ENCODE results near the gene ARPIN. TPM values are rescaled to one million over a fixed set of nuclear protein-coding genes. Genes with fewer than 3 reads are reported as not detected.

Gene ARPIN
- total and polyA plus RNA-seq, 10 of the 15 experiments (the other 5 are each of a cell fraction or from before 2014, with no cell fraction given), result 0.02 to 0.04 TPM; not detected in 8

- no peak for TF ChIP-seq ZNF384 (IDR thresholded peaks at IDR 0.05; ENCODE audit: borderline replicate concordance, low read depth, low read length)
- no peak for TF ChIP-seq CUX1 (IDR thresholded peaks at IDR 0.05; ENCODE audit: insufficient replicate concordance, low read depth, low read length)
- no peak for TF ChIP-seq PKNOX1 (IDR thresholded peaks at IDR 0.05)
- no peak for TF ChIP-seq NFXL1 (IDR thresholded peaks at IDR 0.05; ENCODE audit: borderline replicate concordance)
- TF ChIP-seq ZNF24 (IDR thresholded peaks at IDR 0.05), result no peak
- TF ChIP-seq TARDBP (IDR thresholded peaks at IDR 0.05; ENCODE audit: borderline replicate concordance), result no peak
- TF ChIP-seq, protein P1, sequence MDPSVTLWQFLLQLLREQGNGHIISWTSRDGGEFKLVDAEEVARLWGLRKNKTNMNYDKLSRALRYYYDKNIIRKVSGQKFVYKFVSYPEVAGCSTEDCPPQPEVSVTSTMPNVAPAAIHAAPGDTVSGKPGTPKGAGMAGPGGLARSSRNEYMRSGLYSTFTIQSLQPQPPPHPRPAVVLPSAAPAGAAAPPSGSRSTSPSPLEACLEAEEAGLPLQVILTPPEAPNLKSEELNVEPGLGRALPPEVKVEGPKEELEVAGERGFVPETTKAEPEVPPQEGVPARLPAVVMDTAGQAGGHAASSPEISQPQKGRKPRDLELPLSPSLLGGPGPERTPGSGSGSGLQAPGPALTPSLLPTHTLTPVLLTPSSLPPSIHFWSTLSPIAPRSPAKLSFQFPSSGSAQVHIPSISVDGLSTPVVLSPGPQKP (IDR thresholded peaks at IDR 0.05; ENCODE audit: low read depth, low read length), result no peak
Observed at GRCh38 chr15:89904519-89904918, 8.2 kb downstream of the ARPIN start (continued).
